ENCODE measurements around the gene CD86. TPM values are rescaled to one million over a fixed set of nuclear protein-coding genes. Genes with fewer than 3 reads are reported as not detected.
A peak's percentile ranks its signal among the peaks of the same experiment; 100 is the strongest.

The CD86 gene
- total RNA-seq, 1 donor: not detected

DNA sequence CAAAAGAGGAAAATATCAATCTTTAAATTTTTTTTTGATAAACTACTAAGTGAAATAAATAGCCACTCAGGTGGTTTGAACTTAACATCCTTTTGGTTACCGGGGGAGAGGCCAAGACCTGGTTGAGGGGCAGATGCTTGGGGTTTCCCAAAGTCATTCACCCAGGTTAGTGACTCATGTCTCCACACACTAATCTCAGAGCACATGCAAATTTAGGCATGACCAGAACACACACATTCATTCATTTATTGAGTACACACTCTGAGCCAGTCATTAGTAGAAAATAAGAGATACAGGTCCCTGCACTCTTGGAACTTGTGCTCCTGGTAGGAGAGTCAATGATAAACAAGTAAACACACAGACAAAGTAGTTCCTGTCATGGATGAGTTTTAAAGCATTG, 40.4 kb upstream of the CD86 start:
- no peak overlapping the region for H3K4me3 ChIP-seq (ENCODE audit: low read depth, low read length)
- TF ChIP-seq, protein P1, sequence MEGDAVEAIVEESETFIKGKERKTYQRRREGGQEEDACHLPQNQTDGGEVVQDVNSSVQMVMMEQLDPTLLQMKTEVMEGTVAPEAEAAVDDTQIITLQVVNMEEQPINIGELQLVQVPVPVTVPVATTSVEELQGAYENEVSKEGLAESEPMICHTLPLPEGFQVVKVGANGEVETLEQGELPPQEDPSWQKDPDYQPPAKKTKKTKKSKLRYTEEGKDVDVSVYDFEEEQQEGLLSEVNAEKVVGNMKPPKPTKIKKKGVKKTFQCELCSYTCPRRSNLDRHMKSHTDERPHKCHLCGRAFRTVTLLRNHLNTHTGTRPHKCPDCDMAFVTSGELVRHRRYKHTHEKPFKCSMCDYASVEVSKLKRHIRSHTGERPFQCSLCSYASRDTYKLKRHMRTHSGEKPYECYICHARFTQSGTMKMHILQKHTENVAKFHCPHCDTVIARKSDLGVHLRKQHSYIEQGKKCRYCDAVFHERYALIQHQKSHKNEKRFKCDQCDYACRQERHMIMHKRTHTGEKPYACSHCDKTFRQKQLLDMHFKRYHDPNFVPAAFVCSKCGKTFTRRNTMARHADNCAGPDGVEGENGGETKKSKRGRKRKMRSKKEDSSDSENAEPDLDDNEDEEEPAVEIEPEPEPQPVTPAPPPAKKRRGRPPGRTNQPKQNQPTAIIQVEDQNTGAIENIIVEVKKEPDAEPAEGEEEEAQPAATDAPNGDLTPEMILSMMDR (IDR thresholded peaks at IDR 0.05; ENCODE audit: insufficient read depth, low read length): no peak
- DNase-seq (ENCODE audit: low read depth): no peak

DNA sequence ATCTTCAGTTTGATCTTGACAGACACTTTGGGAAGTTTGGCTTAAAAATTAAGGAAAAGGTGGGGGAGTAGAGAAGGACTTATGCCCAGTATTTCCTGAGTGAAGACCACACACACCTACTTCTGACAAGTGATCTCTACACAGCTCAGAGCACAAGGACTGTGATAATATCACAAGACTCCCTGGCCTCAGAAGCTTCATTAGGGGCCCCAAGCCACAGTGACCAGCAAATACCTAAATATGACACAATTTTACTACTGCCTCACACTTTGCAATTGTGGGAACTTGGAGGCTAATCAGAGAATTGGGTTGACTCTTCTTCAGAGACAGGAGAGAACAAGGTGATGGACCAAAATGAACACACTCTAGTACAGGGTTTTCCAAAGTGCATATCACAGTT, 35.7 kb upstream of the CD86 start:
- no peak for DNase-seq (ENCODE audit: low read depth)
- TF ChIP-seq, protein P1 (IDR thresholded peaks at IDR 0.05; ENCODE audit: insufficient read depth, low read length): no peak
- H3K4me3 ChIP-seq (ENCODE audit: low read depth, low read length): no peak overlapping the region

DNA sequence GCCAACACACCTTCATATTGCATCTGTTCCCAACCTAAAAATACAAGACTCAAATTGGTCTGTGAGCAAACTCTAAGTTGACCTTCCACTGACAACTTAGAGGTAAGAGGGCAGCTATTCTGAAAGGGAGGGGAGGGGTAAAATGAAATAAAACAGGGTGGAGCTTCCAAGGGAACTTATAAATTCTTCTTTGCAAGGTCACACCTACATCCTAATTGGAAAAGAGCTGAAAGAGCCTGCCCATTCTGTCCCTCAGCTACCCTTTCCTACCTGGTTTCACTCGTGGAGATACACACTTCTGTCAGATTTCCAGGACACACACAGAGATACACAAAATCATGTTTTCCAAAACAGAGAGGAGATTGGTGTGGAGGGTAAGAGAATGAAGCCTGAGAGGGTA, 34.1 kb upstream of the CD86 start:
- no peak overlapping the region for H3K4me3 ChIP-seq (ENCODE audit: low read depth, low read length)
- DNase-seq (ENCODE audit: low read depth): no peak
- TF ChIP-seq, protein P1 (IDR thresholded peaks at IDR 0.05; ENCODE audit: insufficient read depth, low read length): no peak

DNA sequence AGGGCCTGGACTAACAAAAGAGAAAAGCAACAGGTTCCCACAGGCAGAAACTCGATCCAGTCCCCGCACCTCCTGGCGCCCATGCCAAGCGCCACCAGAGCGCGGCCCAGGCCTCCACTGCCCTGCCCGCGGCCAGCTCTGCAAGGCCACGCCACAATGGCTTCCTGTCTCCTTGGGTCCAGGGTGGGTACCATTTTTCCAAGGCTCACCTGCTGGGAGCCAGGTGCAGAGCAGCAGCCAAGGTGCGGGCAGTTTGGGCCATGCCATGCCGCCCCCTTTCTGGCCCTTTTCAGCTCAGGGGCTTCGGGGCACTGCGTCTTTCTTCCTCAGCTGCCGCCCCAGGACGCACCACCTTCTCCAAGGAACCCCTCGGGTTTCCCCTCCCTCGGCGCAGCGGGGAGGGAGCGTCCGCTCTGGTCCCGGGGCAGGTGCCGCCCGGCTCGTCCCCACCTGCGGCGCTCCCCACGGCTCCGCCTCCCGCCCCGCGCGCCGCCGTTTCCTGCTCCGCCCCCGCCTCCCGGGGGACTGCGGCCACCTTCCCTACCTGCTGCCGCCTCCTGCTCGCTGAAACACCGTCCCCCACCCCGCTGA, 33.3 kb upstream of the CD86 start, which contains the start of gene ILDR1:
ILDR1 (minus strand) TSS at position 437 of the 591 bp plus-strand sequence; CDS start at position 267, 170 bp downstream.
- no peak within 1 kb of the TSS for H3K4me3 ChIP-seq (ENCODE audit: low read depth, low read length)
- no peak for DNase-seq (ENCODE audit: low read depth)
- TF ChIP-seq, protein P1 (IDR thresholded peaks at IDR 0.05; ENCODE audit: insufficient read depth, low read length): no peak

DNA sequence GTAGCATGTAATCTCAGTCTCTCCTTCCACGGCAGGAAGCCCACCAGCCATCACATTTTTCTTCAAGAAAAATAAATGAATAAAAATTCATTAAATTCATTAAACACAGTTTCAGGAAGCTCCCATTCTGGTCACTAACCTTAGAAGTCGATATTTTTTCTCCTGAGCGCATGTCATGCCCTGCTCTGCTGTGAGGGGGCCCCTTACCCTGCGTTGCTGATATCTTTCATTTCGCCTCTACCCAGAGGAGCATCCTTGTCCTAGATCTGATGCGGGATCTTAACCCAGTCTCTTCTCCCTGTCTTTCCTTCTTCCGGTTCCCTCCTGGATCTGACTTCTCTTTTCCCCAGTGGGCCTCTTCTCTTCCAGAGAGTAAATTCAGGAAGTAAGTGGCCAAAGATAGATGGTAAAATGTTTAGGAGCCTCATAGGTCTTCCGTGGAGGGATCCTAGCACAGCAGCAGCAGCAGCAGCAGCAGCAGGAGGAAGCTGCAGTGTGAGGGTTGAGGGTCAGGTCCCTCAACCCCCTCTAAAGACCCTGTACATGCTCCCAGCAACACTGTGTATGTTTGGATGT, 31.7 kb upstream of the CD86 start:
- no peak for DNase-seq (ENCODE audit: low read depth)
- H3K4me3 ChIP-seq (ENCODE audit: low read depth, low read length): no peak overlapping the region
- TF ChIP-seq, protein P1 (IDR thresholded peaks at IDR 0.05; ENCODE audit: insufficient read depth, low read length): no peak

DNA sequence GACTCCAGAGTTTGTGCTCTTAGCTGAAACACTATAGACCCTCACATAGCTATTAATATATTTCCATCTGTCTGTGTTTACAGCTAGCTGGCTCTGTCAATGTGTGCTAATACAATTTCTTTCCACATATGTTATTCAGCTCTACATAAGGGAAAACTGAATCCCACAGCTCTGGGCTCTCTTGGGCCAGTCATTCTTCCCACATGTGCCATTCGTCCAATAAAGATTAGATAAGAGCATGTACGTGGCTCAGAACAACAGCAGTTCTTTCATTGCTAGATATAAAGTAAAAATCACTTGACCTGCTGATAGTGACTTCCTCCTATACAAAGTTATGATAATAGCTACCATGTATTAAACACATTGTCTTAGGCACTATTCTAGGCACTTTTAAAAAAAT, 30.4 kb upstream of the CD86 start:
- peak; percentile 10 for DNase-seq (ENCODE audit: low read depth)
- no peak overlapping the region for H3K4me3 ChIP-seq (ENCODE audit: low read depth, low read length)
- TF ChIP-seq, protein P1 (IDR thresholded peaks at IDR 0.05; ENCODE audit: insufficient read depth, low read length): no peak

All from fibroblast of the aortic adventitia (primary cell).